Measurements from ENCODE around the gene TTC38. TPM values are rescaled to one million over a fixed set of nuclear protein-coding genes. Genes with fewer than 3 reads are reported as not detected.

TTC38 gene
- total RNA-seq, 1 donor: 16.3 TPM

DNA sequence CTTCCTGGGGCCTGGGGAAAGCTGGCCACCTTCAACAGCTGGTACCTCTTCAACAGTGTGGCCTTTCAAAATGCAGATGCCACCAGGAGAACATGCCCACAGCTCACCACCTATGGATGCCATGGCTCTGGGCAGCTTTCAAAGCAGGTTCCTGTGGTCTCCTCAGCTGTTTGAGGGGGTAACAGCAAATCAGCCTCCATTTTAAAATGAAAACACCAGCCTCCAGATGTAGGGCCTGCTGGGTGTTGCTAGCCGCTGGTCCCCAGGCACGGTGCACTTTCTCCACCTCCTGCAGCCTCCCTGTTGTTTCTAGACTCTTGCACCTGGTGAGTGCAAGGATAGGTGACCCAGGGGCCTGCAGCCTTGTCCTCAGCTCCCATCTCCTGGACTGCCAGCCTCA is 27.7 kb upstream of the TTC38 start:
- no peak overlapping the region for H3K4me3 ChIP-seq (ENCODE audit: low read length)
- peaks cover 35% of the 10 kb centered on the region for H3K4me1 ChIP-seq (ENCODE audit: insufficient read depth, low read length)
- H3K9me3 ChIP-seq (ENCODE audit: low read depth, low read length): no peaks in the 10 kb centered on the region
- H3K27me3 ChIP-seq (ENCODE audit: insufficient read depth, low read length): no peaks in the 10 kb centered on the region

DNA sequence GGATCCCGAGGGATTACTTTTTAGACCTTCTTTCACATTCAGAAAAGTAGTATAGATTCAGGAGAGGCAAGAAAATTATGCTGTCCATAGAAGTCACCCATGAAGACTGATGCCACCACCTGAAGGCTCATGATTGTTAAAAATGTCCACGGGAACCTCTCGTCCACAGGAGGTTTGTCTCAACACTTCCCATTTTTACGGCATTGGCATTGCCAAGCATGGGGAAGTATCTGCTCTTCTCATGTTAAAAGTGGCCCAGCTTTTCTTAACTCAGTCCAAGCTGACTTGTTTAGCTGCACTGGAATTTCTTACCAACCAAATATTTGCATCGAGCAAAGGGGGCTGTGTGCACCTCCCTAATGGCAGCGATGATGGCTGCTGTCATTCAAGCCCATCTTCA is 27.3 kb upstream of the TTC38 start:
- Histone ChIP-seq H3K9me3 (ENCODE audit: low read depth, low read length) (no peaks in the 10 kb centered on the region), H3K4me1 (ENCODE audit: insufficient read depth, low read length) (peaks cover 35% of the 10 kb centered on the region), H3K4me3 (ENCODE audit: low read length) (no peak overlapping the region), H3K27me3 (ENCODE audit: insufficient read depth, low read length) (no peaks in the 10 kb centered on the region)

DNA sequence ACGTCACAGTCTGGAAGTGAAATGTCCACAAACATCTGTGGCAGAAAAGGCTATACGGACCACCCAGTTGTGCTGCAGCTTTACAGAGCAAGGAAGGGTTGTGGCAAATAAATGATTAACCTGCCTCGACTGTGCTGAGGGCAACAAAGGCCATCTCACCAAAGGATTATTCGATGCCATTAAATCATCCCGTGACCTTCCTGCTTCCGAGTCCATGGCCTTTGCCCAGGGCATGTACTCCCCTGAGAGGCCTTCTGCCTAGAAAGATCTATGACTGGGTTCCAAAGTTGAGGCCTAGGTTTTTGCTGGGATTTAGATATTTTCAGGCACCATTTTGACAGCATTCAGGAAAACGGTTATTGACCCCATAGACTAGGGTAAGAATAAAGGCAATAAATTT is 26.9 kb upstream of the TTC38 start:
- Histone ChIP-seq H3K4me1 (ENCODE audit: insufficient read depth, low read length) (peaks cover 35% of the 10 kb centered on the region), H3K27me3 (ENCODE audit: insufficient read depth, low read length) (no peaks in the 10 kb centered on the region), H3K9me3 (ENCODE audit: low read depth, low read length) (no peaks in the 10 kb centered on the region), H3K4me3 (ENCODE audit: low read length) (no peak overlapping the region)

DNA sequence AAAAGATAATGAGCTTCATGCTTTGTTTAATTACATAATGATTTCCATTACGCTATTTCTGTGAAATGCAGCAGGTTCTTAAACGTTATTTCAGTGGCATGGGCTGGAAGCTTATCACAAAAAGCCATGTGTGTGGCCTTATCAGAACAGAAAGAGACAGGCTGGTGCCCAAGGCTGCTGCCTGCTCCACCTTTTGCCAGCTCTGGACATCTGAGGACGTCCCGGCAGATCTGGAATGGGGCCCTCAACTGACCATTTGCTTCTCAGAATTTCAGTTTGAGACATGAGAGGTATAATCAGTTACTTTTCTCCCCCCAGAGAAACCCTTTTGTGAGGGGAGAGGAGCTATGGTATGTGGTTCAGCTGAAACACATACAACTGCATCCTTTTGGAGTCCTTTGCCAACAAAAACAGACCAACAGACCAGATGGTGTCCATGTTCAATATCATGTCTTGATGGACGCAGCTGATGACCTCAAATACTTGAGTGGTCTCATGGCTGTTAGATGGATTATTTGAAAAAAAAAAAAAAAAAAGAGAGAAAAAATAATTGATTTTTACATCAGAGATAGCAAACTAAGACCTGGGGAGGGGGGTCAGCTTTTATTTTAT is 26.3 kb upstream of the TTC38 start:
- Histone ChIP-seq H3K9me3 (ENCODE audit: low read depth, low read length) (no peaks in the 10 kb centered on the region), H3K4me3 (ENCODE audit: low read length) (no peak overlapping the region), H3K27me3 (ENCODE audit: insufficient read depth, low read length) (no peaks in the 10 kb centered on the region), H3K4me1 (ENCODE audit: insufficient read depth, low read length) (peaks cover 35% of the 10 kb centered on the region)

DNA sequence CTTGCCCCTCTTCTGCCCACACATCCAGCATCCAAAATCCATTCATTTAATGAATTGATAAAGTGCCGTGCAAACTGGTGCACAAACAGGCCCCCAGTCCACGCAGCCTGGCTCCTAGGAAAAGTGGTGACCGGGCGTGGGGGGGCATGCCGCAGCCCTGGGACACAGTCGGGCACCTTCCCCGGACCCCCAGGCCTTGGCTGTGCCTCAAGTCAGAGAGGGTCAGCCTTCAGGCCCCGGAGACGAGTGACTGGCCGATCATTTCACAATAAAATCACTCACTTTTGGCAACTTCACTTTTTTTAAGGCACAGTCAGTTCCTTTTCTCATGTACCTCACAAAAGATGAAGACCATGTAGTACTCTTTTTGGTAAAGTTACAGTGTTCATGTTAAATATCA is 25.7 kb upstream of the TTC38 start:
- Histone ChIP-seq H3K27me3 (ENCODE audit: insufficient read depth, low read length) (no peaks in the 10 kb centered on the region), H3K4me3 (ENCODE audit: low read length) (no peak overlapping the region), H3K4me1 (ENCODE audit: insufficient read depth, low read length) (peaks cover 35% of the 10 kb centered on the region), H3K9me3 (ENCODE audit: low read depth, low read length) (no peaks in the 10 kb centered on the region)

DNA sequence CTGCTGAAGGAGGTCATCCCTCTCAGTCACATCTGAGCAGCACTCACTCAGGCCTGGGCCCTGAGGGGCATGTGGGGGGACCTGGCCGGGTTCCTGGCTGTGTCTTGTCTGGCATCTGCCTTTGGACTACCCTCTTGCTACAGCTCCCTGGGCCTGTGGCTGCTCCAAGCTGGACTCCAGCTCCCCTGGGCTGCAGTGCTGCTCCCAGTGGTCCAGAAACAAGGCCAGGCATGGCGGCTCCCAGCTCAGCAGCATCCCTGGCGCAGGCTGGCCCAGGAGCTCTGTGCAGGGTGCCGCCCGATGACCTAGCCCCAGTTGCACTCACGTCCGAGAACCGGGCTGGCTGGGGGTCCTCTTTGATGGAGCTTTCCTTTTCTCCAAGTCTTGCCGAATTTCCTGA is 23.0 kb upstream of the TTC38 start:
- Histone ChIP-seq H3K4me1 (ENCODE audit: insufficient read depth, low read length) (peaks cover 37% of the 10 kb centered on the region), H3K27me3 (ENCODE audit: insufficient read depth, low read length) (no peaks in the 10 kb centered on the region), H3K4me3 (ENCODE audit: low read length) (no peak overlapping the region), H3K9me3 (ENCODE audit: low read depth, low read length) (no peaks in the 10 kb centered on the region)

DNA sequence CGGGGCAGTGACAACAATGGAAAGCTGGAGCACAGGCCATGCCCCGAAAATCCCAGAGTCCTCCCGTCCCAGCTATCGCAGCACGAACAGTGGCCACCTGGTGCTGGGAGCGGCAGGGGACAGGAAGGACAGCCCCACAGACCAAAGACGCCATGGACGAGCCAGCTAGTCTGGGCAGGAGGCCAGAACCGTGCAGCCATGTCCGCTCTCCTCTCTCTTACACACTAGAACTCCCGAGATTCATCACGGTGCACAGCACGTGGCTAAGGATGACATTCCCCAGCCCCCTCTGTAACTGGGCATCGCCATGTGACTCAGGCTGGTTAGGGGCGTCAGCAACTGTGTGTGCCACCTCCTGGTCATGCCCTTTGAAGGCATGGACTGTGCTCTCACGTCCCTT is 22.3 kb upstream of the TTC38 start:
- H3K9me3 ChIP-seq (ENCODE audit: low read depth, low read length): no peaks in the 10 kb centered on the region
- H3K4me3 ChIP-seq (ENCODE audit: low read length): no peak overlapping the region
- H3K27me3 ChIP-seq (ENCODE audit: insufficient read depth, low read length): no peaks in the 10 kb centered on the region
- H3K4me1 ChIP-seq (ENCODE audit: insufficient read depth, low read length): peaks cover 32% of the 10 kb centered on the region

DNA sequence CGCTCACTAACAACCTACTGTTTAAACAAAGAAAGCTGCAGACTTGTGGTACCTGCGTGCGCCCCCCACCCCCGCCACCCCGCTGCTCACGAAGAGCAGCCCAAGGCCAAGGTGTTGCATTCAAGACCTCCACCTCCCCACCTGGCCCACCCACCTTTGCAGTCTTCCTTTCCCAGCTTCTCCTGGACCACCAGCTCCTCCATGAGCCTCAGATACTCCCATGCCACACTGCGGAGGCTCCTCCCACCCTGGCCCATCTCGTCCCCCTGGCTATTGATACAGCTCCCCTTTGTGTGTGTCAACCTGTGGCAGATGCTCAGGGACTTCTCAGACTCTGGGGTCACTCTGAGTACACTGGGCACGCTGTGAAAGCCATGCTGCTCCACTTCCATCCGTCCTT is 21.6 kb upstream of the TTC38 start:
- Histone ChIP-seq H3K4me1 (ENCODE audit: insufficient read depth, low read length) (peaks cover 32% of the 10 kb centered on the region), H3K9me3 (ENCODE audit: low read depth, low read length) (no peaks in the 10 kb centered on the region), H3K27me3 (ENCODE audit: insufficient read depth, low read length) (no peaks in the 10 kb centered on the region), H3K4me3 (ENCODE audit: low read length) (no peak overlapping the region)

DNA sequence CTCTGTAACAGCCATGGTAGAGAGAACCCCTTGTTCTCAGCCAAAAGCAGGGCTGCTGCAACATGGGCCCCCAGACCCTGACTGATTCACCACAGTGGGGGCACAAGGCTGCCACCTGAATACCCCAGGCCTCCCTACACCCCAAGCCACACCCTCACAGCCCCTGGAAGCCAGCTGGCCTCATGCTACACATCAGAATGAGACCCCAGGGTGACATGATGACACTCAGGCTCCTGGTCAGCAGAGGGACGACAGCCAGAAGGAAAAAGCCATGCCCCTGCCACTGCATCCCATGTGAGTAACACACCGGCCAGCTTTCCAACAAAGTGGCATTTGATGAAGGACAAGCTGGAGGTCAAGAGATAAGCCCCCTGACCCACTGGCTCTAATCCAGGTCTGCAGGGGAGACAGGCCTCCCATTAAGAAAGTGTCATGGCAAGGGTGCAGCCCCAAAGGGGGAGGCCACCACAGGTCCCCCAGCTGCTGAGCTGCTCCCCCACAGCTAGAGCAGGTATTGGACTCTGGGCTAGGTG is 20.3 kb upstream of the TTC38 start:
- Histone ChIP-seq H3K9me3 (ENCODE audit: low read depth, low read length) (no peaks in the 10 kb centered on the region), H3K27me3 (ENCODE audit: insufficient read depth, low read length) (no peaks in the 10 kb centered on the region), H3K4me3 (ENCODE audit: low read length) (no peak overlapping the region), H3K4me1 (ENCODE audit: insufficient read depth, low read length) (peaks cover 25% of the 10 kb centered on the region)

DNA sequence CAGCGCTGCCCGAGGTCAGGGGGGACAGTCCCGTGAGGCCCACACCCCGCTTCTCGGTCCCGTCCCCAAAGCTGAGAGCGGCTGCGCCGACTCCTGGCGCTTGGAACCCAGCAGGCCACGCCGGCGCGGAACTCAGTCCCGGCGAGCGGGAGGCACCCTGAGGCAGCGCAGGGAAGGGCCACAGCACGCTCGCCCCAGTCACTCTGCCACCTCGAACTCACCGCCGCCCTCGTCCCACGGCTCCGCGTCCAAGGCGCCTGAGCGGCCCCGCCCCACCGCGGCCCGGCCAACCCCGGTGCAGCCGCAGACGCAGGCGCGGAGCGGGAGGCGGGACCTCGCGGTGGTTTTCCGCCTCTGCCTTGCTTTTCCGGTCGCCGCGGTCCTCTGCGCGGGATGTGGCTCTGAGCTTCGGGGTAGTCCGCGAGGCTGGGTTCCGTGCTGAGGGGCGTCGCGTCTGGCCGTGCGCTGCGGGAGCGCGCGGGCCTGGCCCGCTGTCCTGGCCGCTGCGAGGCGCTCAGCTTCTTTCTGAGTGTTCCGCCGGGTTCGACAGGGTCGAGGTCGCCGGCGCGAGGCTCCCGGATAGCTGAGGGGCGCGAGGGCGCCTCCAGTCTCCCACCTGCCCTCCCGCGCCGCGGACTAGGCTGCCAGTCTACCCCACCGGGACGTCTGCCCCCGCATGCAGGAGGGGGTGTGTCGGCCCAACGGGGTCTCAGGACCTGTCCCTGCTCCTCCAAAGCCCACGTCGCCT is 17.6 kb upstream of the TTC38 start, which contains the start of gene CDPF1:
Gene CDPF1, minus strand, starts transcription at position 259 of the 748 bp plus-strand sequence. CDS start 2,009 bp downstream, outside the sequence.
- Histone ChIP-seq H3K4me1 (ENCODE audit: insufficient read depth, low read length) (peaks cover 23% of the 10 kb centered on the region), H3K9me3 (ENCODE audit: low read depth, low read length) (no peaks in the 10 kb centered on the region), H3K4me3 (ENCODE audit: low read length) (peak within 1 kb of the TSS; percentile 66), H3K27me3 (ENCODE audit: insufficient read depth, low read length) (no peaks in the 10 kb centered on the region)

DNA sequence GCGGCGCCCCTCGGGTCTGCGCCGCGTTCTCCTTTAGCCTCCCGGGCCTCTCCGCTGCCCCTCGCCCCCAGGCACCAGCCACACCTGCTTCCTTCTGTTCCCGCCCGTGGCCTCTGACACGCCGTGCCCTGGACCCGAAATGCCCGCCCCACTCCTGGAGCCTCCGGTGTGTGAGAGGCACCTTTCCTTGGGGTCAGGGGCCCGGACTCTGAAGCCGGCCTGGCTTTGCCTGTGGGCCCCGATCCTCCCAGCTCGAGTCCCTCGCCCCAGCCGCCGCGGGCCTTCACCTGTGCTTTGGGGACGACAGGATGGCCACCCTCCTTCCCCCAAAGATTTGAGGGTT is 17.1 kb upstream of the TTC38 start:
- H3K9me3 ChIP-seq (ENCODE audit: low read depth, low read length): no peaks in the 10 kb centered on the region
- no peaks in the 10 kb centered on the region for H3K27me3 ChIP-seq (ENCODE audit: insufficient read depth, low read length)
- peak overlapping the region; percentile 66 for H3K4me3 ChIP-seq (ENCODE audit: low read length)

DNA sequence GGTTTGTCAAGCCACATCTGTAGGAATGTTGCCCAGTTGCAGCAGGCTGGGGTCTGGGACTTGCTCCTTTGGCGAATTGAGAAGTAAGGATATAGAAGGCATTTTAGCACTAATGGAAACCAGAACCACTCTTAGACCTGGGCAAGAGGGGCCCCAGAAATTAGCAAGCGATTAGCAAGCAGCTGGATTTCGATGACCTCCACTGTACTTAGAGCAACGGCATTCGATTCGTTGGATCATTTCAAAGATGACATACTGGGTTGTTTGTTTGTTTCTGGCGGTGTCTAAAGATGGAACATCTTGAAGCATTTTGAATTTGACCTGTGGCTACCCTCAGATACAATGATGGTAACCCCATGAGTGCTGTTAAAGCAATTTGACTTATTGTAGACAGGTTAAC is 16.5 kb upstream of the TTC38 start:
- Histone ChIP-seq H3K4me3 (ENCODE audit: low read length) (no peak overlapping the region), H3K9me3 (ENCODE audit: low read depth, low read length) (no peaks in the 10 kb centered on the region)

More for the DNA sequence above, 17.1 kb upstream of the TTC38 start:
- peaks cover 23% of the 10 kb centered on the region for H3K4me1 ChIP-seq (ENCODE audit: insufficient read depth, low read length)

DNA sequence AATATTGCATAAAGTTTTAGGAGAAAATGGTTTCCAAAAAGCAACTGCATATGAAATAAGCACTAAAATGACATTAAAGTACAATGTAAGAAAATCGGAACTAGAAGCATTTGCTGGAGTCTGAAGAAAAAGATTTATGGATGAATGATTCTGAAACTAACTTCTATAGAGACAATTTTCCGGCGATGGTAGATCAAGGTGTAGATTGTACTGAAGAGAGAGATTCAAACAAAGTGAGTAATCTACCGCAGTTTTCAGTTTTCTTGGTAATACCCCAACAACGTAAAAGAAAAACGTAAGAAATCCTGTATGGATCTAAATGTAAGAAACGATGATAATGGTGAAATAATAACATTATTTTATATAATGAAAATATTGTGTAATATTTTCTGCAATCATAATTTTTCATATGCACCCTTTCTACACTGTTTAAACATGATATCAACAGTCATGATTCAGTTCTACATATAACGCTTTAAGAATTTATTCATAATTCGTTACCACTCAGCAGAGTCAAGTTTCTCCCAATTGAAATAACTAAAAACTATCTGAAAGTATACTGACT is 15.9 kb upstream of the TTC38 start:
- no peak overlapping the region for H3K4me3 ChIP-seq (ENCODE audit: low read length)
- H3K4me1 ChIP-seq (ENCODE audit: insufficient read depth, low read length): peaks cover 23% of the 10 kb centered on the region
- H3K27me3 ChIP-seq (ENCODE audit: insufficient read depth, low read length): no peaks in the 10 kb centered on the region
- H3K9me3 ChIP-seq (ENCODE audit: low read depth, low read length): no peaks in the 10 kb centered on the region

More for the DNA sequence above, 16.5 kb upstream of the TTC38 start:
- Histone ChIP-seq H3K27me3 (ENCODE audit: insufficient read depth, low read length) (no peaks in the 10 kb centered on the region), H3K4me1 (ENCODE audit: insufficient read depth, low read length) (peaks cover 23% of the 10 kb centered on the region)

DNA sequence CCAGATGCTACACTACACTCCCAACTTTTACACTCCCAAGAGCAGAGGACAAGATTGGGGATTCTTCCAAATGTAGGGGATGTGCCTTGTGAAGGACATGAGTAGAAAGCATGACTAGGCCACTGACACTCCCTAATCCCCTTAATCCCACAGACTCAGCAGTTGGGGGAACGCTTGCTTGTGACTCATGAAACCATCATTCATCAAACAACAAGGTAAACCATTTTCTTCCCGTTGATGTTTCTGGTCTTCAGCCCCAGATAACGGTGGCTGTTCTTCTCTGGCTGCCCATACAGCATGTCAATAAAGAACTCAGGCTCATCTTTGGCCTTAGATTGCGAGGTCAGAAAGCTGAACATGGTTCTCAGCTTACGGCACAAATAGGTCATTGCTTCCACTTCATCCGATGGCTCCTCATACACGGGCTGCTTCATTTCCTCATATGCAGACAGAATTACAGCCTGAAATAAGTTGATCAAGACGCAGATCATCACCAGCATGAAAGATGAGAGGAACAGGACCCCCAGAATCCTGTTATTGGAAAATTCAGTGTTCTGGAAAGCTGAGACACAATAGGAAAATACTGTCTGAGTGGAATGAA is 11.3 kb upstream of the TTC38 start:
- peaks cover 20% of the 10 kb centered on the region for H3K4me1 ChIP-seq (ENCODE audit: insufficient read depth, low read length)
- H3K27me3 ChIP-seq (ENCODE audit: insufficient read depth, low read length): peaks cover 5% of the 10 kb centered on the region
- no peak overlapping the region for H3K4me3 ChIP-seq (ENCODE audit: low read length)
- H3K9me3 ChIP-seq (ENCODE audit: low read depth, low read length): no peaks in the 10 kb centered on the region

DNA sequence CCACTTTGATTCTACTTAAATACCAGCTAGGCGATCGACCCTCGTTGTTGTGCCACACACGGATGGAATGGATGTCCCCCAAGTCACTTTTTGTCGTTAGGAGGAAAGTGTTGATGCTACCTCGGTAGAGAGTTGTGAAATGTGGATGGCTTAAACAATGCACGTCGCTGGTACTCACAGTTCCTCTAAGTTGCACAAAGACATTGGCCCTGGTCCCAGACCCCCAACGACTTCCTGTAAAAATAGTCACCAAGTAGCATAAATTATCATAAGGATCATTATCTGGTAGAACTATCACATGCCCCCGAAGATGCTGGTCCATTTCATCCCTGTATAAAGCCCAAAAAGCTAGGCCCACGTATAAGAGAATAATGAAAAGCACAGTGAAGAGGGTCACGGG is 8.4 kb upstream of the TTC38 start:
- H3K4me1 ChIP-seq (ENCODE audit: insufficient read depth, low read length): peaks cover 17% of the 10 kb centered on the region

More for the DNA sequence above, 8.4 kb upstream of the TTC38 start:
- Histone ChIP-seq H3K27me3 (ENCODE audit: insufficient read depth, low read length) (peaks cover 21% of the 10 kb centered on the region), H3K4me3 (ENCODE audit: low read length) (no peak overlapping the region), H3K9me3 (ENCODE audit: low read depth, low read length) (no peaks in the 10 kb centered on the region)
